ENCODE data around the gene COX4I1.

Gene COX4I1

DNA sequence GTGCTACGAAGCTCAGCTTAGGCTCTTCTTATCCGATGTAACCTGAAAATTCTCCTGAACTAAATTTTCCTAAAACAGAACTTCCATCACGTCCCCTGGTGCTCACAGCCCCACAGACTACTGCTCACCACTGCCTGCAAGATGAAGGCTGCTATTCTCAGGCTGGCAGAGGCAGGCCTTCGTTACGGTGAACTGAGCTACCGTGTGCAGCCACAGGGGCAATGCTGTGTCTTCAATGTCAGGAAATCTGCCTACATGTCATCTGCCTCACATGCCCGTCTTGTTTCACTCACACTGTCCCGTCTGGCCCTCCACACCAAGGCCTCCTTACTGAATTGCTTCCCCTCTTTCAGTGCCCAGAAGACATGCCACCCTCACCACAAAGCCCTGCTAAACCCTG, 16.1 kb upstream of the COX4I1 start:
- 95 to 97% methylated on average over 7 to 8 of the region's 8 CpGs for whole genome bisulfite sequencing, 2 experiments (ENCODE audit: insufficient coverage in 2 of 2)
- H3K27ac ChIP-seq (ENCODE audit: low read depth, low read length, severe bottlenecking), result no peak overlapping the region
- no peaks in the 10 kb centered on the region for H3K9me3 ChIP-seq (ENCODE audit: control insufficient read depth, low read length)
- peaks cover 87% of the 10 kb centered on the region for H3K36me3 ChIP-seq (ENCODE audit: control insufficient read depth, insufficient read depth, low read length)
- no peak overlapping the region for H3K4me3 ChIP-seq (ENCODE audit: extremely low read depth, insufficient read depth, low read length, poor library complexity, severe bottlenecking)
- H3K4me1 ChIP-seq (ENCODE audit: control insufficient read depth, insufficient read depth, low read length, poor library complexity, severe bottlenecking), result no peaks in the 10 kb centered on the region

DNA sequence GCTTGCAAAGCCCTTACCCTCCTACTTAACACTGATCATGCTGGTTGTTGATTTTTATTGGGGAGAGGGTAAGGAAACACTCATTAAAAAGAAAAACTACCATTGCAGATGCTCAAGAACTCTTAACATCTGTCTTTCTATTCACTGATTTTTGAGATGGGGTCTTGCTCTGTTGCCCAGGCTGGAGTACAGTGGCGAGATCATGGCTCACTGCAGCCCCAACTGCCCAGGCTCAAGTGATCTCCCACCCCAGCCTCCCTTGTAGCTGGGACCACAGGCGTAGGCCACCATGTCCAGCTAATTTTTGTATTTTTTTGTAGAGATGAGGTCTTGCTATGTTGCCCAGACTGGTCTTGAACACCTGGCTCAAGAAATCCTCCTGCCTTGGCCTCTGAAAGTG, 14.7 kb upstream of the COX4I1 start:
- Histone ChIP-seq H3K4me1 (ENCODE audit: control insufficient read depth, insufficient read depth, low read length, poor library complexity, severe bottlenecking) (no peaks in the 10 kb centered on the region), H3K27ac (ENCODE audit: low read depth, low read length, severe bottlenecking) (no peak overlapping the region), H3K4me3 (ENCODE audit: extremely low read depth, insufficient read depth, low read length, poor library complexity, severe bottlenecking) (no peak overlapping the region), H3K36me3 (ENCODE audit: control insufficient read depth, insufficient read depth, low read length) (peaks cover 82% of the 10 kb centered on the region), H3K9me3 (ENCODE audit: control insufficient read depth, low read length) (no peaks in the 10 kb centered on the region)
- WGBS, 2 experiments (ENCODE audit: insufficient coverage in 2 of 2), result 100% methylated on average over 1 to 2 of the region's 2 CpGs

DNA sequence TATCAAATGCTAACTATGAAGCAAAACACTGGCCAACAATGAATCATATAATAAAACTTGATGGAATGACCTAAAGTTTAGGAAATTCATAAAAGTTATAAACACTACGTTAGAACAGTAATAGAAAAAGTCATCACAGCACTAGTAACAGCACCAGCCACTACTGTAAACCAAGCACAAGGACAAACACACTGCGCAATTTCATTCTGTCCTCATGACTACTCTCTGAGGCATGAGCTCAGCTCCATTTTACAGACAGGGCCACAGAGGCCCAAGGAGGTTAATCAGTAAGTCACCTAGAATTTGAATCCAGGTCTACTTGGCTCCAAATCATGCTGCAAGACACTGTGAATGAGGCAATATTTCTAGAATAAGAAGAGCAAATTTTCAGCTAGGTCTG, 13.6 kb upstream of the COX4I1 start:
- H3K27ac ChIP-seq (ENCODE audit: low read depth, low read length, severe bottlenecking), result no peak overlapping the region
- H3K9me3 ChIP-seq (ENCODE audit: control insufficient read depth, low read length), result no peaks in the 10 kb centered on the region
- H3K4me1 ChIP-seq (ENCODE audit: control insufficient read depth, insufficient read depth, low read length, poor library complexity, severe bottlenecking), result no peaks in the 10 kb centered on the region
- H3K36me3 ChIP-seq (ENCODE audit: control insufficient read depth, insufficient read depth, low read length), result peaks cover 79% of the 10 kb centered on the region
- WGBS, 2 experiments (ENCODE audit: insufficient coverage in 2 of 2), result 93 to 100% methylated on average over 1 to 2 of the region's 2 CpGs
- no peak overlapping the region for H3K4me3 ChIP-seq (ENCODE audit: extremely low read depth, insufficient read depth, low read length, poor library complexity, severe bottlenecking)

DNA sequence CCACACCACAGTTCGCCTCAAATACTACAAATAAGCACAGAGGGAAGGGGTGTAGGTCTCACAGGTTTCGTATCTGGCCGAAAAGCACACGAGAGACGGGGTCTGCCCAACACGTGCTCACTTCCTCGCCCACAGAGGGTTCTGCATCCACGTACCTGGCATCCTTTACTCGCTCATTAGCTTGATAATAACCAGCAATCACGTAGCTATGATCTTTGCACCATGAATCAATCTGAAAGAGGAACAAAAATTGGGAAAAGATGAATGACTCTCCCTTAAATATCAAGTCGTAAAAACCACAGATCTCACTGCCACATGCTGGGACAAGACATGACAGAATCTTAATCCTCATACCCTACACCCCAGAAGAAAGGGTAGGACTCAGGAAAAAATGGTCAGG, 10.7 kb upstream of the COX4I1 start:
- no peak overlapping the region for H3K27ac ChIP-seq (ENCODE audit: low read depth, low read length, severe bottlenecking)
- peaks cover 4% of the 10 kb centered on the region for H3K9me3 ChIP-seq (ENCODE audit: control insufficient read depth, low read length)
- H3K36me3 ChIP-seq (ENCODE audit: control insufficient read depth, insufficient read depth, low read length), result peaks cover 84% of the 10 kb centered on the region
- WGBS, 2 experiments (ENCODE audit: insufficient coverage in 2 of 2), result 95 to 98% methylated on average over 8 to 9 of the region's 11 CpGs
- no peaks in the 10 kb centered on the region for H3K4me1 ChIP-seq (ENCODE audit: control insufficient read depth, insufficient read depth, low read length, poor library complexity, severe bottlenecking)
- no peak overlapping the region for H3K4me3 ChIP-seq (ENCODE audit: extremely low read depth, insufficient read depth, low read length, poor library complexity, severe bottlenecking)

DNA sequence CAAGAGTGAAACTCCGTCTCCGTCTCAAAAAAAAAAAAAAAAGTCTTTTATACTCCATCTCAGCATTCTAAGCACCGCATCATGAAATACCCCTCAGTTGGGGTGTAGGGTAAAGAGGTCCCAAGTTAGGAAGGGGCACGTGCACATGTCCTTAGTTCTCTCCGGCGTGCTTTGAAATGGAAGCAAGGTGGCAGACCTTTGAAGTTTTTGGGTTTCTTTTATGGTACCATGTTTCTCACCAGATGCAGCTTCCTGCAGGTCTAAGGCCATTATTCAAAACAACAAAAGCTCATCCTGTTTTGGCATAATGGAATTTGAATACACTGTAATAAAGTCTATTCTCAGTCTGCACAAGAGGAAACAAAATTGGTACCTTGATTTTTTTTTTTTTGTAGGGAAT, 9.7 kb upstream of the COX4I1 start:
- Histone ChIP-seq H3K4me3 (ENCODE audit: extremely low read depth, insufficient read depth, low read length, poor library complexity, severe bottlenecking) (no peak overlapping the region), H3K4me1 (ENCODE audit: control insufficient read depth, insufficient read depth, low read length, poor library complexity, severe bottlenecking) (no peaks in the 10 kb centered on the region), H3K9me3 (ENCODE audit: control insufficient read depth, low read length) (peaks cover 4% of the 10 kb centered on the region), H3K36me3 (ENCODE audit: control insufficient read depth, insufficient read depth, low read length) (peaks cover 86% of the 10 kb centered on the region), H3K27ac (ENCODE audit: low read depth, low read length, severe bottlenecking) (no peak overlapping the region)
- 94% methylated on average over 3 of the region's 6 CpGs; no CpG with 5 or more reads in 1 of the 2 experiments for WGBS, 2 experiments (ENCODE audit: insufficient coverage in 2 of 2)

DNA sequence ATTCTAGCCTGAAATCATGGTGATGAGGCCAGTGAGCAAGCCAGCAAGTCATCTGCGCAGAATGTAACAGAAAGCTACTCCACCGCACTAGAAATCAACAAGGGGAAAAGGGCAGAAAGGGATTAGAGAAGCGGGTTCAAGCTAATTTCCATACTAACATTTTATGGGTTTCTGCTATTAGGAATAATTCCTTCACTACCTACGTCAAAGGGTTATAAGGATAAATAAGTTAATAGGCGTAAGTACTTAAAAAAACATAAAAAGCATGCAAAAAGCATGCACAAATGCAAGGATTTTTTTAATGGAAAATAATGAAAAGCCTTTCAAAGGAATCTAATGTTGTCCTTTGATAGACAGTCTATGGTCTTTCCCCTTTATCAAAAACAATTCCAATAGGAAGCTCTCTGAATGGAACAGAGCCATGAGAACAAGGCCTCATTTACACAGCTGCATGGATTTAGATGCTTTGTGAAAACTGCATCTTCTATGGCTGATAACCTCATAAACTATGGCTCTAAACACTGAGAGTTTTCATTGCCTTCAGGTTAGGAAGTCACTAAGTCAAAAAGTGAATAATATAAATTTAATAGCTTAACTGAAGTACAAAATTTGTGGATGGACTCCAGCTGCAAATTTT, 5.7 kb upstream of the COX4I1 start:
- 100% methylated on average over 2 of the region's 5 CpGs; no CpG with 5 or more reads in 1 of the 2 experiments for WGBS, 2 experiments (ENCODE audit: insufficient coverage in 2 of 2)
- peaks cover 4% of the 10 kb centered on the region for H3K9me3 ChIP-seq (ENCODE audit: control insufficient read depth, low read length)
- H3K27ac ChIP-seq (ENCODE audit: low read depth, low read length, severe bottlenecking), result no peak overlapping the region
- no peak overlapping the region for H3K4me3 ChIP-seq (ENCODE audit: extremely low read depth, insufficient read depth, low read length, poor library complexity, severe bottlenecking)
- peaks cover 80% of the 10 kb centered on the region for H3K36me3 ChIP-seq (ENCODE audit: control insufficient read depth, insufficient read depth, low read length)
- peaks cover 3% of the 10 kb centered on the region for H3K4me1 ChIP-seq (ENCODE audit: control insufficient read depth, insufficient read depth, low read length, poor library complexity, severe bottlenecking)

DNA sequence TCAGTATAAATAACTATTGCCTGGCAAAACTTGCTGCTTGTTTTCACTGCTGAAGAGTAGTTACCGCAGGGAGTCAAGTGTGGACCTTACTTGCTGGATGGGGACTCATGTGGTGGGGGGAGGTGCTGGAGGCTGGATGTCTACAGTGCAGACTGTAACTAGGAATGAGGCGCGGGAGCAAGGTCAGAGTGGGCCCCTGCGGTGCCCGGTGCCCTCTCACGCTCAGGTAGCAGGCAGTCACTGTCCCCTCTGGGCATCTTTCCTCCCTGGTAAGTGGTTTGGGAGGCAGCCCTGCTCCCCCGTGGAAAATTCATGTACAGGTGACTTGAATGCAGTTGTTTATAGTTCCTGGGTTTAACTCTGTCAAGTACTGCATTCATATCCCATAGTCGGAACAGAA, 4.8 kb upstream of the COX4I1 start:
- peaks cover 3% of the 10 kb centered on the region for H3K4me1 ChIP-seq (ENCODE audit: control insufficient read depth, insufficient read depth, low read length, poor library complexity, severe bottlenecking)
- H3K9me3 ChIP-seq (ENCODE audit: control insufficient read depth, low read length), result peaks cover 4% of the 10 kb centered on the region
- no peak overlapping the region for H3K27ac ChIP-seq (ENCODE audit: low read depth, low read length, severe bottlenecking)
- peaks cover 77% of the 10 kb centered on the region for H3K36me3 ChIP-seq (ENCODE audit: control insufficient read depth, insufficient read depth, low read length)
- 90 to 97% methylated on average over 5 to 8 of the region's 8 CpGs for WGBS, 2 experiments (ENCODE audit: insufficient coverage in 2 of 2)
- H3K4me3 ChIP-seq (ENCODE audit: extremely low read depth, insufficient read depth, low read length, poor library complexity, severe bottlenecking), result no peak overlapping the region

DNA sequence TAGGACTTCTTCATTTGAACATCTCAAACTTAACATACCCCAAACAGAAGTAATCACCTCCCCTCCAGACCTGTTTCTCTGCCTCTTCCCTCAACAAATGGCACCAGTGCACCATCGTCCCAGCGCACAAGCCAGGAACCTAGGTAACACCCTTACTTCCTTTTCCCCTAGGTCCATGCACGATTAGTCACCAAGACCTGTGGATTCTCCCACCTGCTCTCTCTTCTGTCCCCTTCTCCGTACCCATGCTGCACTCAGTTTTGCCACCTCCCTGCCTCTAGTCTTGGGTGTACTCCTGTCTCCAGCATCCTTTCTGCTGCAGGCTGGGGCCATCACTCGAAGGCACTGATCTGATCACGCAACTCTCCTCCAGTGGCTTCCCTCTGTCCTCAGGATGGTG, 3.3 kb upstream of the COX4I1 start:
- Histone ChIP-seq H3K4me3 (ENCODE audit: extremely low read depth, insufficient read depth, low read length, poor library complexity, severe bottlenecking) (no peak overlapping the region), H3K4me1 (ENCODE audit: control insufficient read depth, insufficient read depth, low read length, poor library complexity, severe bottlenecking) (peaks cover 12% of the 10 kb centered on the region), H3K36me3 (ENCODE audit: control insufficient read depth, insufficient read depth, low read length) (peaks cover 69% of the 10 kb centered on the region), H3K27ac (ENCODE audit: low read depth, low read length, severe bottlenecking) (no peak overlapping the region), H3K9me3 (ENCODE audit: control insufficient read depth, low read length) (peaks cover 4% of the 10 kb centered on the region)
- 96% methylated on average over 6 of the region's 6 CpGs for WGBS, 2 experiments (ENCODE audit: insufficient coverage in 2 of 2)

DNA sequence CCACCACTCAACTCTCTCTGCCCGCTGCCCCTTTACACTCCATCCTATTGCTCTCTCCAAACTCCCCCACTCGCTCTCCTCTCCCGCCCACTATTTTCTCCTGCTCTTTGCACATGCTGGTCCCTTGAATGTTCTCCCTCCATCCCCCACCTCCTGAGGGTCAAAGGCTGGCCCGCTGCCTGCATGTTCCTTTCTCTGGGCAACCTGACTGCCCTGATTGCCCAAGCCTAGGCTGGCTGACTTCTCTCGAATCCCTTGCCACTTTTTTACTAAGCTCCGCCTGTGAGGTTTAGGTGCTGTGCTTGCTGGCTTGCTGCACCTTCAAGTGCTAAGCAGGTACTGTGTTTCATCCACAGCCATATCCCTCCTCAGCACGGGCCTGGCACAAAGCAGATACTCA, 2.9 kb upstream of the COX4I1 start:
- H3K36me3 ChIP-seq (ENCODE audit: control insufficient read depth, insufficient read depth, low read length), result peaks cover 69% of the 10 kb centered on the region
- no peak overlapping the region for H3K27ac ChIP-seq (ENCODE audit: low read depth, low read length, severe bottlenecking)
- H3K4me1 ChIP-seq (ENCODE audit: control insufficient read depth, insufficient read depth, low read length, poor library complexity, severe bottlenecking), result peaks cover 12% of the 10 kb centered on the region
- H3K9me3 ChIP-seq (ENCODE audit: control insufficient read depth, low read length), result peaks cover 4% of the 10 kb centered on the region
- WGBS, 2 experiments (ENCODE audit: insufficient coverage in 2 of 2), result 90 to 93% methylated on average over 5 to 6 of the region's 7 CpGs
- H3K4me3 ChIP-seq (ENCODE audit: extremely low read depth, insufficient read depth, low read length, poor library complexity, severe bottlenecking), result no peak overlapping the region

DNA sequence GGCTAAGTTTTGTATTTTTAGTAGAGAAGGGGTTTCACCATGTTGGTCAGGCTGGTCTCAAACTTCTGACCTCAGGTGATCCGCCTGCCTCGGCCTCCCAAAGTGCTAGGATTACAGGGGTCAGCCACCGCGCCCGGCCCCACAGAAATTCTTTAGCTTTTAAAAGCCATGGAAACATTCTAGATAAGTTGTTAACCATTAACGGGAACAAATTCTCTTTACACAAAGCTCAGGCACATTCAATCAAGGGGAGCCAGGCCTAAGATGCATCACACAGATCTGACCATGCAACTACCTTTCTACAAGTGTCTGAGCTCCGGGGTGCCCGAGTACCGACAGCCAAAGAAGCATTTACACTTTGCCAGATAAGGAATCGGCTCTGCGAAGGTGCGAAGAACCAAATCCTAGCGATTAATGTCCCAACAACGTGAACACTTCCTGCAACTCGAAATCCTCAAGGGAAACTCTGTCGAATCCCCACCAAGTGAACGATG, 1.2 kb upstream of the COX4I1 start:
- Histone ChIP-seq H3K36me3 (ENCODE audit: control insufficient read depth, insufficient read depth, low read length) (peaks cover 69% of the 10 kb centered on the region), H3K27ac (ENCODE audit: low read depth, low read length, severe bottlenecking) (no peak overlapping the region), H3K4me3 (ENCODE audit: extremely low read depth, insufficient read depth, low read length, poor library complexity, severe bottlenecking) (peak overlapping the region; percentile 97), H3K9me3 (ENCODE audit: control insufficient read depth, low read length) (no peaks in the 10 kb centered on the region), H3K4me1 (ENCODE audit: control insufficient read depth, insufficient read depth, low read length, poor library complexity, severe bottlenecking) (peaks cover 12% of the 10 kb centered on the region)
- WGBS, 2 experiments (ENCODE audit: insufficient coverage in 2 of 2), result 30 to 34% methylated on average over 15 to 16 of the region's 17 CpGs

DNA sequence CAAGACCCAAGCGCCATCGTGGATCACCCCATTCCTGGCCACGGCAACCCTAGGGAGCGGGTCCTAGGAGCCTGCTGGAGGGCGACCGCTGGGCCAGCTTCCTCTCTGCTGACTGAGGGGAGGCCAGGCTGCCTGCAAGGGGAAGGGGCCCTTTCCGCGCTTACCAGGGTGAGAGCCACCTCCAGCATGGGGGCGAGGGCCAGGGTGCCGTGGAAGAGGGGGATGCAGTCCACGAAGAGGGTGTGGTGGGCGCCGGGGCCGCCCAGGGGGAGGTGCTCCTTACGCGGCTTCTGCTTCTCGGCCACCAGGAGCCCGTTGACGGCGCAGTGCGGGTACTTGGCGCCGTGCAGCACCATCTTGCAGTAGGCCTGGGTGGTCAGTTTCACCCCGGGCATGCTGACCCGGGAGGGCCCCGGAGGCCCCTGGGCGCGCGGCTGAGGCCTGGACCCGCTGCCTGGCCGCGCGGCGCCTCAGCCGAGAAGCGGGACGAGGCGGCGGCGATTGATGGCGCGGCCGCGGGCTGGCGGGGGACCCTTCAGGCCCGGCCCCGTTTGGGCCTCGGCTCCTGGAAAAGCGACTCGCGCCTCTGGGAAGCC, 496 bp upstream of the COX4I1 start:
- Histone ChIP-seq H3K4me1 (ENCODE audit: control insufficient read depth, insufficient read depth, low read length, poor library complexity, severe bottlenecking) (peaks cover 12% of the 10 kb centered on the region), H3K36me3 (ENCODE audit: control insufficient read depth, insufficient read depth, low read length) (peaks cover 69% of the 10 kb centered on the region), H3K9me3 (ENCODE audit: control insufficient read depth, low read length) (no peaks in the 10 kb centered on the region), H3K27ac (ENCODE audit: low read depth, low read length, severe bottlenecking) (peak overlapping the region; percentile 81), H3K4me3 (ENCODE audit: extremely low read depth, insufficient read depth, low read length, poor library complexity, severe bottlenecking) (peak overlapping the region; percentile 97)
- 0 to 1% methylated on average over 42 to 48 of the region's 51 CpGs for WGBS, 2 experiments (ENCODE audit: insufficient coverage in 2 of 2)
